ENCODE results near the gene GDPGP1.
A peak's percentile ranks its signal among the peaks of the same experiment; 100 is the strongest.

Gene GDPGP1

DNA sequence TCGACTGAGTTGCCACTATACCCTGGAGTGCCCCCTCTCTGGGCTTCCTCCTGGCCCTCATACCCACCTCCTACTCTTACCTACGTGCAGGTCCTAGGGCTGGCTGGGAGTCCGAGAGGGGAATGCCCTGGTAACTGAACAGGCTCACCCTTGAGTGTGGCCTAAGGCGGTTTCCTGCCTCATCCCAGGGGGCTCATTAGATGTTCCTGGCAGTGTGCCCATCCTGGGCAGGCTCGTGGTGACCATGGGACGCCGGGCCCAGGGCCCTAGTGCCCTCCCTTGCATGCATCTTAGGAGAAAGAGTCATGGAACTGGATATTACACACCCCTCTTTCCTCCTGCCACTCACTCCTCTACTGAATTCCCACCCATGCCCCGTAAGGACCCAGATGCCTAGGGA lies 30.1 kb upstream of the GDPGP1 start:
- no peak for DNase-seq (ENCODE audit: low read depth in 2 of 3, low spot score in 2 of 3)

DNA sequence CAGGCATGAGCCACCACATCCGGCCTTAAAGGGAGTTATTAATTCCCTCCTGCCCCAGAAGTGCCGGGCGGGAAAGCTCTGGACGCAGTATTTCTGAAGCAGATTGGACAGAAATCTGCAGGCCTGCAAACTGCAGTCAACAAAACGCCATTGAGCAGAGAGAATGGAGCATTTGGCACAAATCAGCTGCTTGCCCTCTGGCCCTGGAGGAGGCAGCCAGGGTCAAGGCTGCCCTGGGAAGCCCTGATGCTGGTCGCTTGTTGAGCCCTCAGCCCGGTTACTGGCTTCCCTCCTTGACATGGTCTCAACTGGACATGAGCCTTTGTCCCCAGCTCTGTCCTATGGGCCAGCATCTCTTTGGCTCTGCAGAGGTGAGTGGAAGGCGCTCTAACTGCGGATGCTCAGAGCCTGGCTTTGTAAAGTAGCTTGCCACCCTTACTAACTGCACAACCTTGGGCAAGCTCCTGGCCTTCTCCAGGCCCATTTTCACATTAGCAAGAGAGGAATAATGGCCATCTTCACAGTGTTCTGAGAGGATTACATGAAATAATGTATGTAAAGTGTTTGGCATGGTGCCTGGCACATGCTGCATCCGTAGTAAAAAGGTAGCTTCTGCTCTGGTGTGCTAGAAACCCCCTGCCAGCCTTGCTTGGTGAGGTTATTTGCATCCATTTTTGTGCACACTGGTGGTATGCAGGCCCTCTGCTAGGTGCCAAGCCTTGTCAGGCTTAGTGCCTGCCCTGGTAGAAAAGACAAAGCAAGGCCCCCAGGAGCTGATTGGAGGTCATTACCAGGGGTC lies 28.8 kb upstream of the GDPGP1 start:
- DNase-seq (ENCODE audit: low read depth in 2 of 3, low spot score in 2 of 3) = no peak

DNA sequence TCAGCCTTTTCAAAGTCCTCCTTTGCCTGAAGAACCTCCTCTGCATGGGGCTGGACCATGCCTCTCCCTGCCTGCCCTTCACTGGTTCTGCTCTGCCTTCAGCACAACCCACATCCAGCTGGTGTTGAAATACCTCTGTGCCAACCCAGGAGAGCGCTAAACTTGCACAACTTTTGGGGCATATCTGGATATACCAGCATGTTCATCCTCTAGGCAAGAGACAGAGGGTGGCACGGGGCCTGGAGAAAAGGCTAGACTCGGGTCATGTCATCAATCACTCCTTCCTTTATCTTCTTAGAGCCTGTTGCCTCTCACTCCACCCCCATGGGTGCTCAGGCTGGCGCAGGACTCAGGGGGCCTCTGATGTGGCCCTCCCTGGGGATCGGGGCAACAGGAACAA lies 28.1 kb upstream of the GDPGP1 start:
- no peak for DNase-seq (ENCODE audit: low read depth in 2 of 3, low spot score in 2 of 3)

DNA sequence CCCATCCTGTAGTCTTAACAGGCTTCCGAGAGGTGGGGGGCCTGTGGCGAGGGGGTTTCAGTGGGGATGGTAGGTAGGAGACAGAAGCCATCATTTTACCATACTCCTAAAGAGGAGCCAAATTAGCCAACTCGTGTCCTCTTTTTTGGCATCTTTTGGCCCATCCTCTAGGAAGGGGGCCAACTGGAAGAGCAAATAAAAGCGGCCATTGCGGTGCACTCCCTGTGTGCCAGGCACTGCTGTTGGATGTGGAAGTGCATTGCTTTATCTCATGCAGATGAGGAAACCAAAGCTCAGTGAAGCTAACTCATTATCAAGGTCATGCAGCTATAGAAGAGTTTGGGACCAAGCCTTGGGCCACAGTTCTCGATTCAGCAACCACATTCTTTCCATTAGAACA lies 26.8 kb upstream of the GDPGP1 start:
- no peak for DNase-seq (ENCODE audit: low read depth in 2 of 3, low spot score in 2 of 3)

DNA sequence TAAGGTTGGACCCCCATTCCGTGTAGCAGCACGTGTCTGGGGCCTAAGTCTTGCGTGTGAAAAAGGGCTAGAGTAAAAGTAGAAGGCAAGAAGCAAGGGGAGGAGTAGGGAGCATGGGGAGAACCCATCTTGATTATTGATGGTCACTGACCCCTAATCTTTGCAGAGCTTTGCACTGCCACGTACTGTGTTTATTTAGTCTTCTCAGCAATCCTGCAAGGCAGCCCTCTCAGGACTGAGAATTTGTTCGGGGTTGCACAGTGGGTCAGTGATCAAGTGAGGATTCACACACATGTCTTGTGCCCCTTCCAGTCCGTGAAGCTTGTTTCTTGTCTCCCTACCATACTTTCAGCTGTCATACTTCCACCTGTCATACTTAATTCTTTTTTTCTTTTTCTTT lies 25.7 kb upstream of the GDPGP1 start:
- DNase-seq (ENCODE audit: low read depth in 2 of 3, low spot score in 2 of 3) = no peak

DNA sequence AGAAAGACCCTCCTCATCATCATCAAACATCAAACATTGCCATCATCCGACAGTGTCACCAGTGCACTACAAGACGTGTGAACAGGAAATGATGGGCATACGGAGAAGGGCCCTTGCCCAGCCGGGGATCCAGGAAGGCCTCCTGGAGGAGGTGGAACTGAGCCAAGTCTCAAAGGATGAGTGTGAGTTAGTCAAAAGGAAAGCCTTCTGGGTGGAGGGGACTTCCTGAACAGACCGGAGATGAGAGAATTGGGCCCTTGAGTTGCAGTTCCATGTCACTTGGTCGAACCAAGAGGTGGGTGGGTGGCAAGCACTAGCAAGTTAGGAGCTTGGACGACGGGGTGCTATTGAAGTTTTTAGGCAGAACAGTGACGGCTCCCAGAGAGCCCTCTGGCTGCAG lies 24.4 kb upstream of the GDPGP1 start:
- no peak for DNase-seq (ENCODE audit: low read depth in 2 of 3, low spot score in 2 of 3)

DNA sequence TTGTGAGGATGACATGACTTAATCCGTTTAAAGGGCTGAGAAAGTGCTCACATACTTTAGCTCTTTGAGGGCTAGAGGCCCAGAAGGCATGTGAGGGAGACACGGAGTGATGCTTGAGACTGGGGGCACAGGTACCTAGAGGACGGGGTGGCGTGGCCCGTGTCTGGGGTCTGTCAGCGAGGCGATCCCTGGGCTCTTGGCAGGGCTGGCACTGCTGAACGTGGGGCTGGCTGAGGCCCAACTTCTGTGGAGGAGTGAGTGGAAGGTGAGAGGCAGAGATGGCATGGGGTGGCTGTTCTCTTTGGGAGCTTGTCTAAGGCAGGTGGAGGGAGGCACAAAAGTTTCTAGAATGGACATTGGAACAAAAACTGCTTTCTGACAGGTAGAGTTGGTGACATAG lies 23.4 kb upstream of the GDPGP1 start:
- no peak for DNase-seq (ENCODE audit: low read depth in 2 of 3, low spot score in 2 of 3)

DNA sequence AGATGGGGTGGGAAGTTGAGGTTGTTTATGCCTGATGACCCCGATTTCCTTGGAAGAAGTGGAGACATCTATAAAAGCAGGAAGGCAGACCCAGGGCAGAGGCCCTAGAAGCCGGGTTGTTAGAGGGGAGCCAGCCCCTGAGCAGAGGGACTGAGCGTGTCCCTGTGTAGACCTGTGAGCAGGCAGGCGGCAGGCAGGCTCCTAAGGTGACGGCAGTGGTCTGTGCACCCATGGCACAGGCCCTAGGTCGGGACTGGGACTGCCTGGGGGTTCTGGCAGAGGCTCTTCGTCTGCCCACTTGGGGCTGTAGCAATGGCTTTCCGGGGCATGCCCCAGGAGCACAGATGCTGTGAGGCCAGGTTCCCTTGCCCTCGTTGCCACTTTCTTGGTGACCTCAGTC lies 23.0 kb upstream of the GDPGP1 start:
- DNase-seq (ENCODE audit: low read depth in 2 of 3, low spot score in 2 of 3) = no peak

DNA sequence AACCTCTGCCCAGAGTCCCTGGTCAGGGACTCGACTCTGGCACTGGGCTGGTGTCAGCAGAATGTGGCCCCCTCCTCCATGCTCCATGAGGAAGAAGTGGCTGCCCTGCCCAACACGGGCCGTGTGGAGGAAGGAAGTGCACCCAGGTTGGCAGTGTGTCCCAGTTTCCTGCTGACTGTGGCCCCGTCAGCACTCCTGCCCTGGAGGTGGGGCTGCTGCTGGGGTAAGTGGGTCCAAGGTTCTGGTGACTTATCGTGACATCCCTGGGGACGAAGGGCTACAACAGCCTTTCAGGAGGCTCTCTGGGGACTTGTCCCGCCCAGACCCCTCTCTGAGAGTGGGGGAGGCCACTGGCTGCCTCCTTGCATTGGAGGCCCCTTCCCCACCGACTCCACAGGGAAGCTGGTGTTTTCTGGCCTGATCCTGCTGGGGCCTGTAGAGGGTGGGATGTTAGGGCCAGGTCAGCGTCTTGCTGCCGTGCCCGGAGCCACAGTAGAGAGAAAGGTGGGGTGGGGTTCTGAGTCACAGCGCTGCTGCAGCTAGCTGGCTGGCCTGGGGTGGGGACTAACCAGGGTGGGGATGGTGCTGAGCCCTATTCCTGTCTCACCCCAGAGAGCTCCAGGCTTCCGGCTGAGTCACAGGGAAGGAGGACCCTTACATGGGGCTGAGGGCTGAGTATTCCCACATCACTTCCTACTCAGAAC lies 22.4 kb upstream of the GDPGP1 start:
- no peak for DNase-seq (ENCODE audit: low read depth in 2 of 3, low spot score in 2 of 3)

DNA sequence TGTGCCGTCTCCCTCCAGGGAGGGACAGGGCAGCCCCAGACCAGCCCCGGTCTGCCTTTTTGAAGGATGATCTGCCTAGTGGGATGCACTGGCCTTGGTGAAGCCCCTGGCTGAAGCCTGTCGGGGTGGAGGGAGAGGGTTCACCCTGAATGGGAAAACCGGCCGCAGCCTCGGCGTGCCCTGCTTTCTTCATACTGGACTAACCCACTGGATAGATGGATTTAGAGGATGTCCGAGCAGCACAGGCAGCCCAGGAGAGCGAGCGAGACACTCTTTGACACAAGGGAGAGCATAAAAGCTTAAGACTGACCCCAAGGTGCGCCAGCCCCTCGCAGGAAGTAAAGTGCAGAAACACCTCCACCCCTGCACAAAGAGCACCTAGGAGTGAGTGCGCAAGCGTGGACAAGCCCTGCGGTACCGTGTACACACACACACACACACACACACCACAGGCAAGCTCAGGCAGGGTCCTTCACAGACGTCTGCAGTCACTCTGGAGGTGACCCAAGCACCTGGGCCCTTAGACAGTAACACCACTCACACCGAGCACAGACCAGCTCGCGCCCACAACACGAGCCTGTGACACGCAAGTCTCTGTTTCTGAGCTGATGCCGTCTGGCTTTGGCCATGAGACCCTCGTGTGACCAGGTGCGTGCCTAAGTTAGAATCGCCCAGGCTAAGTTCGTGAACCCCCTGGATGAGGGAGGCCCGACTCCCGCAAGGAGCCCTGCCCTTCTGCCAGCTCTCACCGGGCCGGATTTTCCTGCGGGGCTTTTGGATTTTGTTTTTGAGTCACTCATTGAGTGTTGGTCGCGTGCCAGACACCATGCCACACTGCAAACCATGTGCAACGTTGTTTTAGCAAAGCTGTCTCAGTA lies 21.5 kb upstream of the GDPGP1 start:
- DNase-seq (ENCODE audit: low read depth in 2 of 3, low spot score in 2 of 3) = no peak

DNA sequence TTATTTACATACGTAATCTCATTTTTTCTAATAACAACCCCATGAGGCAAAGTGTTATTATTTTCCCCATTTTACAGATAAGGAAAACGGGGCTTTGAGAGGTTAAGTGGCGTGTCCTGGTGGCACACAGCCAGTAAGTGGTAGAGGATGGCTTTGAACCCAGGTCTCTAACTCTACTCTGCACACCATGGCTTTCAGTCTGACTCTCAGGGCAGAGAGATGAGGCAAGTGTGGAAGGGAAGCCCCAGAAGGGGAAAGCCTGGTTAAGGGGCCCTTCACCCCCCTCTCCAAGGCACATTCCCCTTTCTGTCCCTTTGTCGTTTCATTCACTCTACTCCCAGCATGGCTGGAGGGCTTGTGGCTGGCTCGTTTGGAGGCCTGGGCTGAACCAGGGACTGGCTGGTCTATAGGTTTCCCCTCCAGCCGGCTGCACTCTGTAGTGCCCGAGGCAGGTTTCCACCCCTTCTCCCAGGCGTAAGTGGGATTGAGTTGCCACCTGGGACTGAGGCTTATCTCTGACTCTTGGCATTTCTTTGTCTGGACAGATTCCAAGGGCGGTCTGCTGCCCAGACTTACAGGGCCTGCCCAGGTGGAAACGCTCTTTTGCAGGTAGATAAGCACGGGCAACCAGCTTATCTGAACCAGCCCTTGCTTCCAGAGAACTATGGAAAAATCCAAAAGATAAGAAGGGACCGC lies 20.7 kb upstream of the GDPGP1 start:
- DNase-seq (ENCODE audit: low read depth in 2 of 3, low spot score in 2 of 3) = no peak

DNA sequence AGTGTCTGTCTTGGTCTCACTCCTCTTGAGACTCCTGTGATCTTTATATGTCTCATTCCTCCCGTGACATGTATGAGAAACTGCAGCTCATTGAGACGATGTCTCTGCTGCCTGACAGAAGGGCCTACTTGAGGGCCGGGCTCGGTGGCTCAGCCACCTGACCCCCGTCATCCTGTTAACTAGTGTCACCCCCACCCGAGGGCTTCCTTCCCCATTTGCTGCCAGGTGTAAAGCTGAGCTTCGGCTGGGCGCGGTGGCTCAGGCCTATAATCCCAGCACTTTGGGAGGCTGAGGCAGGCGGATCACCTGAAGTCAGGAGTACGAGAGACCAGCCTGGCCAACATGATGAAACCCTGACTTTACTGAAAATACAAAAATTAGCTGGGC lies 20.2 kb upstream of the GDPGP1 start:
- no peak for DNase-seq (ENCODE audit: low read depth in 2 of 3, low spot score in 2 of 3)

DNA sequence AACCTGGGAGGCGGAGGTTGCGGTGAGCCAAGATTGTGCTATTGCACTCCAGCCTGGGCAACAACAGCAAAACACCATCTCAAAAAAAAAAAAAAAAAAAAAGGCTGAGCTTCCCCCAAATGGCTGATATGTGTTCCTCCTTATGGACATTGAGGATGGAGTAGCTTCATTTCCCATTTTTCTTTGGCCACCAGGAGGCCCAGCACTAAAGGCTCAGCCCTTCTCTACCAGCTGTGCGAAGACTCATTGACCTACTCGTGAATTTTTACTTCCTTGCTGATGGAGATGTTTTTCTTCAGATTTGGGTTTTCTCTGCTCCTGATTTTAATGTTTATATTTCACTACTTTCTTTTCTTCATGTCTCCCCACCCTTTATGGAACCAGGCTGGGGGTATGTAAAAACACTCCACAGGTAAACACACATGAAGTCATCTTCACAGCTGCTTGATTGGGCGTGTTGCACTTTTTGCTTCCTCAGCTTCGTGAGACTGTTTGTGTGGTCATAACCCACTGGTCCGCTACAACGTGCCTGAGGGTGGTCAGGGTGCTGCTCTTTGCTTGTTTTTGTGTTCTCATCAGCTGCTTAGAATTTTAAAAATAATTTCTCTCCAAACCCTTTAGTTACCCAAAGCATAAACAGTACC lies 19.3 kb upstream of the GDPGP1 start:
- DNase-seq (ENCODE audit: low read depth in 2 of 3, low spot score in 2 of 3) = no peak

DNA sequence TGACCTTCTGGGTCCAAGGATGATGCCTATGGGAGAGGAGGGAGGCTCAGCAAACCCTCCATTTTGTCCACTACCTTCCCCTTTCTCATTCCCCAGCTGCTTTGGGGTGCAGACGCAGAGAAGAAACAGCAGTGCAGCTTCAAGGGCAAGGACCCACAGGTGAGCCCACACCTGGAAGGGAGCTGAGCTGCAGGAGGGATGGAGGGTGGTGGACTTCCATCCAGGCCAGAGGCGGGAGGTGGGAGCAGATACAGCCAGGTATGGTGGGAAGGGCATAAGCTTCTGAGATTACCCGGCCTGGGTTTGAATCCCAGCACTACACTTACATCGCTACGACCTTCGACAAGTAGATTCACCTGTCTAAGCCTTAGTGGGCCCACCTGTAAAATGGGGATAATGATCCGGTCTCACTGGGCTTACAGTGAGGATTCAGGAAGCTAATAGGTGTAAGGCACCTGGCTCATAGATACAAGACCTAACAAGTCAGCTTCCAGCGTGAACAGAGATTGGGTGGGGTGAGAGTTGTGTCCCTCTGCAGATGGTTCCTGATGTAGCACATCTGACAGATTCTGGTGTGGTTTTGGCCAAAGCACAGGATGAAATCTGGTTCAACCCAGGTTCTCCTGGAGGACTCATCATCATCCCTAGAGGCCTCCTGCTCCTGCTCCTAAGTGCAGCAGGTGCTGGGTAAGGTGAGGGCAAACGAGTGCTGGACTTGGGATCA lies 16.2 kb upstream of the GDPGP1 start:
- no peak for DNase-seq (ENCODE audit: low read depth in 2 of 3, low spot score in 2 of 3)

DNA sequence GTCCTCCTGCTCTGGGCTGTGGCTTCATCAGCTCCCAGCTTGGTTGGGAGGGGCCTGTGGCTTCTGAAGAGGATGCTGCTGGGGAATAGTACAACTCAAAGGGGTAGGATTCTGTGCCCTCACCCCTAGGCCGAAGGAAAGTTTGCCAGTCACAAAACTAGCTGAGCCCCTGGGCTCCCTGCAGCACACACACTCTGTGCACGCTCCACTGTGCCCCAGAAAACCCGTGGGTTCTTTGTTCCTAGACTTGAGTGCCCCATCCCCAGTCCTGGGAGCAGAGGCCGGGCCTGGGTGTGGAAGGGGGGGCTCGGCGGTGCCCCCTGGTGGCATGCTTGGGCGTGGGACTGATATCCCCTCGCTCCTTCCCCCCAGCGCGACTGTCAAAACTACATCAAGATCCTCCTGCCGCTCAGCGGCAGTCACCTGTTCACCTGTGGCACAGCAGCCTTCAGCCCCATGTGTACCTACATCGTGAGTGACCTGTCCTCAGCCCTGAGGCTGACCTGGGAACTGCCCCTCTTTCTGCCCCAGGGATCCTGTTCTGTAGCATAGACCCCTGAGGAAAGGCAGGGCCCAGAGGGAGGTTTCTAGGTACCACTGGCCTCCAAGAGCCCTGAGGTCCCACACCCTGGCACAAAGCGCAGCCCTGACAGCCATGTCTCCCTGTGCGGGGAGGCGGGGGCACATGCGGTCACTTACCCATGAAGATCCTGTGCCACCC lies 14.4 kb upstream of the GDPGP1 start:
- DNase-seq (ENCODE audit: low read depth in 2 of 3, low spot score in 2 of 3) = peak in 2 of 3 experiments; percentile 20 to 36

DNA sequence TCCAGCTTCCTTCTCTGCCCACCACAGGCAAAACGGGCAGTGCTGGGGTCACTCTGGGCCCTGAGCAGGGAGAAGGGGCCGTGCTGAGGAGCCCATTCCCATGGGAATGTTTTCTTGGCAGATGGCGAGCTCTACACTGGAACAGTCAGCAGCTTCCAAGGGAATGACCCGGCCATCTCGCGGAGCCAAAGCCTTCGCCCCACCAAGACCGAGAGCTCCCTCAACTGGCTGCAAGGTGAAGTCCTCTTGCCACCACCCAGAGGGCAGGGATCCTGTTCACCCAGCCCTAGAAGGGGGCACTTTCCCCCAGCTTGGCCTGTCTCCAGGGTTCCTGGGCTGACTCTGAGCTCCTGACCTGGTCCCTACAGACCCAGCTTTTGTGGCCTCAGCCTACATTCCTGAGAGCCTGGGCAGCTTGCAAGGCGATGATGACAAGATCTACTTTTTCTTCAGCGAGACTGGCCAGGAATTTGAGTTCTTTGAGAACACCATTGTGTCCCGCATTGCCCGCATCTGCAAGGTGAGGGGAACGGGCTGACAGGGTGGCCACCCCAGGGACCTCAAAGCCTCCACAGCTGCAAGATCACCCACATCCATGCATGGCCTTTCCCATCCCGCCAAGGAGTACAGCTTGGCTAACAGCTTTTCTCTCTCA lies 12.6 kb upstream of the GDPGP1 start:
- DNase-seq (ENCODE audit: low read depth in 2 of 3, low spot score in 2 of 3) = no peak

DNA sequence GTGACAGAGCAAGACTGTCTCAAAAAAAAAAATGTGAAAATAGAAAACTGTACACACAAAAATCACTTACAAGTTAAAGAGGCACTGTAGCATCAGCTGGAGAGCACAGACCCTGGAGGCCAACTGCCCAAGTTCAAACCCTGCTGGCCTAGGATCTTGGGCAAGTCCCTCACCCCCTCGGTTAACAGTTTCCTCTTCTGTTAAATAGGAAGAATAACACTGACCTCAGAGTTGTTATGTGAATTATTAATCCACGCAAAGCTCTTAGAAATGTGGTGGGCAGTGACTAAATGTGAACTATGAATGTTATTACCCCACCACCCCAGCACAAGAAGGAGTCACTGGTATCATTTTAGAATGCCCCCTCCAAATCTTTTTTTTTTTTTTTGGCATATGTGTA lies 11.5 kb upstream of the GDPGP1 start:
- no peak for DNase-seq (ENCODE audit: low read depth in 2 of 3, low spot score in 2 of 3)

DNA sequence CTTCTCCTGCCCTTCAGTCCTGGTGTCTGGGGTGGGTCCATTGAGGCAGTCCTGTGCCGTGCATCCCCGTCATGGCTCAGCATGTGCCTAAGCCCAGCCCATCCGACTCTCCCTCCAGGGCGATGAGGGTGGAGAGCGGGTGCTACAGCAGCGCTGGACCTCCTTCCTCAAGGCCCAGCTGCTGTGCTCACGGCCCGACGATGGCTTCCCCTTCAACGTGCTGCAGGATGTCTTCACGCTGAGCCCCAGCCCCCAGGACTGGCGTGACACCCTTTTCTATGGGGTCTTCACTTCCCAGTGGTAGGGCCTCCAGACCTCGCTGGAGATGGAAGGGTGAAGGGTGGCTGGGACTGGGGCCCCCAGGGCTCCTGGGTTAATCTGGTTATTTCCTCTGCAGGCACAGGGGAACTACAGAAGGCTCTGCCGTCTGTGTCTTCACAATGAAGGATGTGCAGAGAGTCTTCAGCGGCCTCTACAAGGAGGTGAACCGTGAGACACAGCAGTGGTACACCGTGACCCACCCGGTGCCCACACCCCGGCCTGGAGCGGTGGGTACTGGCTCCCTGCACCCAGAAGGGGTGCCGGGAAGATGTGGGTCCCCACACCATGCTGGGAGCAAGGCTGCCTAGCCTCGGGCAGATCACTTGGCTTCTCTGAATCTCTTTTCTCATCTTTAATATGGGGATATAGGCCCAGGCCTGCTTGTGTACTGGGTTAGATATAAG lies 10.4 kb upstream of the GDPGP1 start:
- DNase-seq (ENCODE audit: low read depth in 2 of 3, low spot score in 2 of 3) = no peak

Measured in activated CD8-positive, alpha-beta memory T cell treated with anti-CD3 and anti-CD28 coated beads for 48 hours (primary cell).